ENCODE data around the gene ARHGEF4. TPM values are rescaled to one million over a fixed set of nuclear protein-coding genes. Genes with fewer than 3 reads are reported as not detected.

Gene ARHGEF4
- total RNA-seq, 3 donors from 2014 or later: 0.94 to 14.0 (median 1.5) TPM

- no peaks in the 10 kb centered on the region for H3K9me3 ChIP-seq
- no peak for ATAC-seq
- no peaks in the 10 kb centered on the region for H3K36me3 ChIP-seq (ENCODE audit: low read depth)
- no peak for DNase-seq
- no peaks in the 10 kb centered on the region for H3K4me1 ChIP-seq (ENCODE audit: low read depth)
- no peak overlapping the region for H3K4me3 ChIP-seq
- intact Hi-C loops (cut with DNase I, micrococcal nuclease): no loop called here
- no peak for TF ChIP-seq CTCF (IDR thresholded peaks at IDR 0.05)
Observed at GRCh38 chr2:130851624-130852382, 15.1 kb downstream of the ARHGEF4 start.

GRCh38 chr2:130852521-130853115 is 15.9 kb downstream of the ARHGEF4 start:
- TF ChIP-seq CTCF (IDR thresholded peaks at IDR 0.05): no peak
- DNase-seq: peak in 1 of 3 donors; percentile 19
- H3K36me3 ChIP-seq (ENCODE audit: low read depth): no peaks in the 10 kb centered on the region
- intact Hi-C loops (cut with DNase I, micrococcal nuclease): no loop called here
- no peak overlapping the region for H3K4me3 ChIP-seq
- no peaks in the 10 kb centered on the region for H3K4me1 ChIP-seq (ENCODE audit: low read depth)
- H3K9me3 ChIP-seq: no peaks in the 10 kb centered on the region
- ATAC-seq: no peak

GRCh38 chr2:130853391-130853790 is 16.7 kb downstream of the ARHGEF4 start:
- no peaks in the 10 kb centered on the region for H3K36me3 ChIP-seq (ENCODE audit: low read depth)
- no peaks in the 10 kb centered on the region for H3K9me3 ChIP-seq
- no peak for ATAC-seq
- no peak overlapping the region for H3K4me3 ChIP-seq
- no peak for TF ChIP-seq CTCF (IDR thresholded peaks at IDR 0.05)
- DNase-seq: peak in 2 of 3 donors; percentile 6 to 19
- no peaks in the 10 kb centered on the region for H3K4me1 ChIP-seq (ENCODE audit: low read depth)
- intact Hi-C loops (cut with DNase I, micrococcal nuclease): no loop called here

GRCh38 chr2:130854301-130854700 is 17.6 kb downstream of the ARHGEF4 start:
- intact Hi-C loops (cut with DNase I, micrococcal nuclease): no loop called here
- TF ChIP-seq CTCF (IDR thresholded peaks at IDR 0.05): no peak
- Histone ChIP-seq H3K9me3 (no peaks in the 10 kb centered on the region), H3K4me1 (ENCODE audit: low read depth) (no peaks in the 10 kb centered on the region), H3K36me3 (ENCODE audit: low read depth) (no peaks in the 10 kb centered on the region), H3K4me3 (no peak overlapping the region)
- ATAC-seq: no peak
- peak in 1 of 3 donors; percentile 8 for DNase-seq

- Histone ChIP-seq H3K4me1 (ENCODE audit: low read depth) (no peaks in the 10 kb centered on the region), H3K4me3 (no peak overlapping the region), H3K36me3 (ENCODE audit: low read depth) (no peaks in the 10 kb centered on the region), H3K9me3 (no peaks in the 10 kb centered on the region)
- no peak for TF ChIP-seq CTCF (IDR thresholded peaks at IDR 0.05)
- intact Hi-C loops (cut with DNase I, micrococcal nuclease): no loop called here
- DNase-seq (peak in 1 of 3 donors; percentile 53), ATAC-seq (peak; percentile 82)
Observed at GRCh38 chr2:130864830-130865800, 28.4 kb downstream of the ARHGEF4 start.
